Stomach smooth muscle (tissue), 2 donors: Measurements from ENCODE around the gene CACNA2D2.

Source experiments
- H3K27ac ChIP-seq: one replicate; pipeline ENCODE4 v1.7.0; 2013; ENCODE audit warnings: mild to moderate bottlenecking, low read length, inconsistent platforms
- H3K27me3 ChIP-seq, 2 donors: one replicate each; pipeline ENCODE4 v1.7.0; 2013; ENCODE audit warnings: low read length in 2 of 2; ENCODE audit not compliant: insufficient read depth in 2 of 2, control insufficient read depth in 1 of 2
- H3K36me3 ChIP-seq, 2 donors: one replicate each; pipeline ENCODE4 v1.7.0; 2013; ENCODE audit warnings: low read length in 2 of 2; ENCODE audit not compliant: control insufficient read depth in 2 of 2, insufficient read depth in 2 of 2
- H3K4me1 ChIP-seq: one replicate; pipeline ENCODE4 v1.7.0; 2013; ENCODE audit warnings: low read length; ENCODE audit not compliant: control insufficient read depth, insufficient read depth
- H3K4me3 ChIP-seq, 2 donors: one replicate each; pipeline ENCODE4 v1.7.0; 2013; ENCODE audit warnings: low read length in 2 of 2
- H3K9ac ChIP-seq, 2 donors: one replicate each; pipeline ENCODE4 v1.7.0; 2013; ENCODE audit warnings: low read length in 2 of 2, mild to moderate bottlenecking in 1 of 2
- H3K9me3 ChIP-seq, 2 donors: one replicate each; pipeline ENCODE4 v1.7.0; 2013; ENCODE audit warnings: low read length in 2 of 2; ENCODE audit not compliant: control insufficient read depth in 2 of 2
- donor health status: healthy.
- donor health status: Pancreatic carcinoma.

The CACNA2D2 gene

DNA sequence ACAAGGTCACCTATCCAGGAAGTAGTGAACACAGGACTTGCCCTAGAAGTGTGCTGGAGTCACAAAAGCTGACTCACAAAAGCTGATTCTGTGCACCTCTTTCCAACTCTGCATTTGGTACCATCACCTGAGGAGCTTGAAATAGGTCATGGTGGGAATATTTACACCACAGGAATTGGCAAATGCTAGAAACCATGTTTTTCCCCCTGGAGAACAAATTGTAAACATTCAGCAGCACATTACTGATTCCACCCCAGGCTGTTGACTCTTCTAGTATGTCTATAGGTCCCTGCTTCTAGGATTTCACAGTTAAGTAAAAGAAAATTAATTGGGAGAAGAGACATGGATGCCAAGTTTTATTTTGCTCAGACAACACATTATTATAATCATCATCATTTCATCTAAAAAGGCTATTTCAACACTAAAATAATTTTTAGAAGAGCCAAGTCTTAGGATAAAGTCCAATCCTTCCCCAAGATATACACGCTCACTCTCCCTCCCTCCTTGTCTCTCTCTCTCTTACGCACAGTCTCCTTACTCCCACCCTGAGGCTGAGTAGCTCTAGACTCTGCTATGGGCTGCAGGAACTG lies 24.7 kb downstream of the CACNA2D2 start:
- Histone ChIP-seq H3K9me3 (peaks cover 0 to 3% of the 10 kb centered on the region in 2 donors), H3K36me3 (no peaks in the 10 kb centered on the region), H3K9ac (no peak overlapping the region), H3K27ac (no peak overlapping the region), H3K27me3 (no peaks in the 10 kb centered on the region), H3K4me3 (no peak overlapping the region), H3K4me1 (peaks cover 12% of the 10 kb centered on the region)

DNA sequence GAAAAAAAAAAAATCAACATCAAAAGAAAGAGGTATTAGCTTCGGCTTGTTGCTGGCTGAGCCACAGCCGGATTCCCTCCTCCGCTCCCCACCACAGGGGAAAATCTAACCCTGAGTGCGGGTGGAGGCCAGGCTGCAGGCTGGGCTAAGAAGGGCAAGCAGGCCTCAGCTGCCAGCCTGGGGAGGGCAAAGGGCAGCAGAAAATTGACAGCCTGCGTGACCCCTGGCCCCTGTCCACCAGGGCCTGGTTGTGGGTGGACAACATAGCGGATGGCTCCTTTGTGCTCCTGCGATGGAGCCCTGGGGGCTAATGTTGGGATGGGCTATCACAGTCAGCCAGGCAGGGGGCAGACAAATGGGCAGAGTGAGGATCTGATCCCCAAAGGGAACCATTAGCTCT lies 25.4 kb downstream of the CACNA2D2 start:
- no peak overlapping the region for H3K27ac ChIP-seq
- no peak overlapping the region for H3K4me3 ChIP-seq
- H3K36me3 ChIP-seq, result no peaks in the 10 kb centered on the region
- H3K27me3 ChIP-seq, result no peaks in the 10 kb centered on the region
- H3K9ac ChIP-seq, result no peak overlapping the region
- H3K4me1 ChIP-seq, result peaks cover 13% of the 10 kb centered on the region
- peaks cover 0 to 3% of the 10 kb centered on the region in 2 donors for H3K9me3 ChIP-seq

DNA sequence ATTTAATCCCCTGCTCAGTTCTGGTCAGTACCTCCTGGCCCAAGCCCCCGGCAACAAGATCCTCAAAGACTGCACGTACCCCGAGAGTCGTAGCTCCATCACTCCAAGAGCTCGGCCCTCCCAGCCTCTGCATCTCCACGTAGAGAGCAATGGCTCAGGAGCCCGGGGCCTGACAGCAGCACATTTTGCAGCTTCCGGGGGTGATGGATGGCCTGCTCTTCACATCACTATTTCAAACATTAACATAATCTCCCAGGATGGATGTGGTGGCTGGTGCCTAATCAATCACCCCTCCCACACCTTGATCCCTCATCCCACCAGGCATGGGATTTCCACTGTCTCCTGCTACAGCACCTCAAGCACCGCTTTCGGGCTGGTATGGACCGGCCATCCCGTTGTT lies 28.1 kb downstream of the CACNA2D2 start:
- H3K27ac ChIP-seq, result no peak overlapping the region

DNA sequence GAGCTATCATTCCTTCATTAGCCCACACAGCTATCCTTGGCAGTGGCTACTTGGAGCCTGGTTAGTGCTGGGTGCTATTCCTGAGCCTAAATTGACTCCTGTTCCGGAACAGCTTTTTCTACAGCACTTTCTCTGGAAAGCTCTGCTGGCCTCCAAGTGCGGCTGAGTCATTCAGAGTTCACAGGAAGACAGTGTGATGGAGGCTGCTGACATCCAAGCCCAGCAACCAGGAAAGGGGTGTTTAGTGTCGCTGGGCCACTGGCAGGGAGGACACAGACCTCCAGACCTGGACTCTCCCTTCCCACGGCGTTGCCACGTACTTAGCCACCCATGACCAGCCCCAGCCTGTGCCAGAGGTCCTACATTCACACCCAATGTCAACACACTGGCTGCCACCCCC lies 28.7 kb downstream of the CACNA2D2 start:
- Histone ChIP-seq H3K27ac (no peak overlapping the region), H3K9ac (no peak overlapping the region), H3K27me3 (no peaks in the 10 kb centered on the region), H3K9me3 (peaks cover 0 to 3% of the 10 kb centered on the region in 2 donors), H3K4me3 (no peak overlapping the region), H3K4me1 (peaks cover 14% of the 10 kb centered on the region), H3K36me3 (no peaks in the 10 kb centered on the region)

More for the DNA sequence above, 28.1 kb downstream of the CACNA2D2 start:
- Histone ChIP-seq H3K27me3 (no peaks in the 10 kb centered on the region), H3K9me3 (peaks cover 0 to 3% of the 10 kb centered on the region in 2 donors), H3K9ac (no peak overlapping the region), H3K36me3 (no peaks in the 10 kb centered on the region), H3K4me3 (no peak overlapping the region), H3K4me1 (peaks cover 14% of the 10 kb centered on the region)

DNA sequence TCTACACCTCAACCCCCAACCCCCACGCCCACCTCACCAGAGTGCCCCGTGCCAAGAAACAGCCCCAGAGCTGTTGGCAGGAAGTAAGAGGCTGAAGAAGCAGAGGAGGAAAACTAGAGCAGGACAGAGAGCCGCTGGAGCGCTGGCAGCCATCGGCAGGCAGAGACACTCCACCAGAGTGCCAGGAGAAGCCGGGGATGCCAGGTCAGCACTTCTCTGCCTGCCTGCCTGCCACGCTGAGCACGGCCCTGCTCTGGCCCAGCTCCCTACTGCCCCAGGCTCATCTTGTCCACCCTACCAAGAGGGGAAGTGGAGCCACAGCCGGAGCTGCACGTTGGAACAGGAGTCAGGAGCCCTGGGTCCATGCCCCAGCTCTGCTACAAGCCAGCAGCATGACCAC lies 29.7 kb downstream of the CACNA2D2 start:
- Histone ChIP-seq H3K9me3 (no peaks in the 10 kb centered on the region), H3K4me3 (no peak overlapping the region), H3K27me3 (no peaks in the 10 kb centered on the region), H3K27ac (no peak overlapping the region), H3K4me1 (peaks cover 14% of the 10 kb centered on the region), H3K36me3 (no peaks in the 10 kb centered on the region), H3K9ac (no peak overlapping the region)

DNA sequence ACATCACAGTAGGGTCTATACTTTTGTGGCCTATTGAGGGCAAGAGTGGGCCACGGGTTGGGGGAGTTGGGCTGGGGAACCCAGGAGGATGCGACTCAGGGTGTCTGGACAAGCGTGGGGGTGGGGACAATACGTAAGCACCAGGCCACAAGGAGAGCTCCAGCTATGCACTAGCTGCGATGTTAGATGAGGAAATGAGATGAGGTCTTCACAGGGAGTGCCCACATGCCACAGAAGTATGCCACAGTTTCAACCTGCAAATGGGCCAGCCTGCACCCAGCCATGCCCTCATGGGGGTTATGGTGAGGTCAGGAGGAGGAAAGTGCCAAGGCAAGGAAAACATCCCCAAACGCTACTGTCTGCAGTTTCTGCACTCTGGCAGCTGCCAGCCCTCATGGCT lies 30.5 kb downstream of the CACNA2D2 start:
- Histone ChIP-seq H3K27ac (no peak overlapping the region), H3K36me3 (no peaks in the 10 kb centered on the region)

DNA sequence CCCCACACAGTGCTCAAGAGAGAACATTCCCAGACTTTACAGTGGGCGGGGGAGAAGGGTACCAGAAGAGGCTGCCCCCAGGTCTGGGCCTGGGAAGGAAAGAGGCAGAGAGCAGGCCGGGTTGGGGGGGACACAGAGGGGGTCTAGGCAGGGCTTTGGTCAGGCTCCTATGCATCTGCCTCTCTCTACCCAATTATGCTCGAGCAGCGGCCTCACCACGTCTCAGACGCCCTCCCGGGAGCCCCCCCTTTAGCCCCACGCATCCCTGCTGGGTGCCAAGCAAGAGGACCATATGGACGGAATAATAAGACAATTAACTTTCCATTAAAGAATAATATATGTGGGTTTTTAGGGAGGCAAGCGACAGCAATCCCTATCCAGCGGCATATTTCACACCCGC lies 32.8 kb downstream of the CACNA2D2 start:
- Histone ChIP-seq H3K4me3 (no peak overlapping the region), H3K27ac (no peak overlapping the region), H3K36me3 (no peaks in the 10 kb centered on the region), H3K9me3 (no peaks in the 10 kb centered on the region), H3K9ac (no peak overlapping the region), H3K4me1 (peaks cover 14% of the 10 kb centered on the region), H3K27me3 (no peaks in the 10 kb centered on the region)

More for the DNA sequence above, 30.5 kb downstream of the CACNA2D2 start:
- H3K27me3 ChIP-seq, result no peaks in the 10 kb centered on the region
- peaks cover 14% of the 10 kb centered on the region for H3K4me1 ChIP-seq
- H3K9ac ChIP-seq, result no peak overlapping the region
- no peak overlapping the region for H3K4me3 ChIP-seq
- no peaks in the 10 kb centered on the region for H3K9me3 ChIP-seq

DNA sequence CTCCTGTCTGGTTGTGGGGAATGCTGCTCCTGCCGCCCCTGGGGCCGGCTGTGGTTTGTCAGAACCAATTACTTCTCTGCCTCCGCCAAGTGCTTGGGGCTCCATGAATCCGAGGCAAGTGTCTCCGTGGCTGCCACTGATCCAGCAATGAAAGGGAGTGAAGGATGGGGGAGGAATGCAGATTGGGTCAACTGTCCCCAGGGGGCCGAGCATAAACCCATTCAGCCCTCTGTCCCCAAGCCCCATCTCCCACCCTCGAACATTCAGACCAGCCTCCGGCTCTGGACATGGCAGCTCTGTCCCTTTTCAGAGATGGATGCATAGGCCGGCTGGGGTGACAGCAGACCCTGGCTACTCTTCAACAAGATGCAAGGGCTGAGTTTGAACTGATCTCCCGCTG lies 35.5 kb downstream of the CACNA2D2 start:
- Histone ChIP-seq H3K27me3 (no peaks in the 10 kb centered on the region), H3K4me3 (no peak overlapping the region), H3K4me1 (peaks cover under 1% of the 10 kb centered on the region), H3K27ac (no peak overlapping the region), H3K36me3 (no peaks in the 10 kb centered on the region), H3K9me3 (no peaks in the 10 kb centered on the region), H3K9ac (no peak overlapping the region)

DNA sequence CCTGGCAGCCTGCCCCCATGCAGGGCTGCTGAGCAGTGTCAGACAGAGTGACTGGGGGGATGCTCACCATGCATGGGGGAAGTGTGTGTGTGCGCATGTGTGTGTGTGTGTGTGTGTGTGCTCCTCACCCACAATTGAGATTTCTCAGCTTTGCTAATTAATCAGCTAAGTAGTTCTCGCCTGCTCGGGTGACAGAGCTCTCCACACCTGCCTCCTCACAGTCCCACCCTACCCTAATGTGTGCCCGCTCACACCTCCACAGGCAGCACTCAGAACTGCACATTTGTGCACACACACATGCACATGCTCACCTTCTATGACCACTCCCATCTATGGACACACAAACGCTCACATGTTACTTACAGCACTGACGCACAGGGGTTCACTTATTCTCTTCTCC lies 37.3 kb downstream of the CACNA2D2 start:
- no peaks in the 10 kb centered on the region for H3K36me3 ChIP-seq
- no peaks in the 10 kb centered on the region for H3K4me1 ChIP-seq
- no peaks in the 10 kb centered on the region for H3K27me3 ChIP-seq
- H3K9me3 ChIP-seq, result no peaks in the 10 kb centered on the region
- no peak overlapping the region for H3K9ac ChIP-seq
- no peak overlapping the region for H3K4me3 ChIP-seq
- no peak overlapping the region for H3K27ac ChIP-seq

DNA sequence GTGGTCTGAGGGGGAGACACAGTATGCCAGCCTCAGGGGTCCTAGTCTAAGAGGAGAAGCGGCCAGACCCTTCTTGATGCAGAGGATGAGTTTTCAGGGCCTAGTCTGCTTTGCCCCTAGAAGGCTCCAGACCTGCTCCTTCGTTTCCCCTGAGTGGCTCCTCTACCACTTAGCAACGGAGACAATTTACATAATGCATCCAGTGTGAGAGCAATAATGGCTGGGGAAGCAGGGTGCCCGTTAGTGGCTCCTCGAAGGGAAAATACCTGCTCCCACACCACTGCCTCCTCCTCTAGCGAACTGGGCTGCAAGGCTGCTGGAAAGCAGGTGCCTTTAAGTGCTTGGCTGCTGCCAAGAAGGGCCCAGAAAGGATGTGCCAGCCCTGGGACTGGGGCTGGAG lies 38.9 kb downstream of the CACNA2D2 start:
- Histone ChIP-seq H3K9me3 (no peaks in the 10 kb centered on the region), H3K4me1 (no peaks in the 10 kb centered on the region), H3K36me3 (no peaks in the 10 kb centered on the region), H3K9ac (no peak overlapping the region), H3K4me3 (no peak overlapping the region), H3K27ac (no peak overlapping the region), H3K27me3 (no peaks in the 10 kb centered on the region)

DNA sequence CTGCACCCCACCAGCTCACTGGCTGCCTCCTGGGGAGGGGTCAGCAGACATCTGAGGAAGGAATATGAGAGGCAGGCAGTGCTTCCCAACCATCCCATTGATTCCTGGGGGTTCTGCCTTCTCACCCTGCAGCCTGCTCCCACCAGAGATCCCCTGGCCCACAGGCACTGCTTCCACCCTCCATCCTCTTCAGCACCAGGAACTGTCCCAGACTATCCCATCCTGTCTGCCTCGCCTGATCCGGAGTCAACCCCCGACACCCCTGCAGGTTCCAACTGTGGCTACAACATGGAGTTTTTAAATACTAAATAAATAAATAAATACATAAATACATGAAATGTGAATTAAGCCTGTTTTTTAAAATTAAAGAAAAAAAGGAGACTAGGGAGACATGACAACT lies 43.6 kb downstream of the CACNA2D2 start:
- Histone ChIP-seq H3K27ac (no peak overlapping the region), H3K4me1 (peaks cover 6% of the 10 kb centered on the region), H3K27me3 (no peaks in the 10 kb centered on the region), H3K4me3 (no peak overlapping the region), H3K9ac (no peak overlapping the region), H3K36me3 (no peaks in the 10 kb centered on the region), H3K9me3 (no peaks in the 10 kb centered on the region)
